Measurements from ENCODE around the gene SLC4A1.

Gene SLC4A1

GRCh38 chr17:44268709-44269534, 987 bp upstream of the SLC4A1 start:
- no peak for TF ChIP-seq CTCF (IDR thresholded peaks at IDR 0.05; ENCODE audit: low read depth, low read length, missing control alignments)
- no peak for DNase-seq (ENCODE audit: low read depth)
- no peak overlapping the region for H3K4me3 ChIP-seq (ENCODE audit: low read depth, low read length)

GRCh38 chr17:44267165-44267455, 825 bp downstream of the SLC4A1 start:
- H3K4me3 ChIP-seq (ENCODE audit: low read depth, low read length) = no peak overlapping the region
- no peak for TF ChIP-seq CTCF (IDR thresholded peaks at IDR 0.05; ENCODE audit: low read depth, low read length, missing control alignments)
- no peak for DNase-seq (ENCODE audit: low read depth)

GRCh38 chr17:44266402-44267164, 1.4 kb downstream of the SLC4A1 start:
- H3K4me3 ChIP-seq (ENCODE audit: low read depth, low read length) = no peak overlapping the region
- no peak for TF ChIP-seq CTCF (IDR thresholded peaks at IDR 0.05; ENCODE audit: low read depth, low read length, missing control alignments)
- DNase-seq (ENCODE audit: low read depth) = no peak

- no peak for TF ChIP-seq CTCF (IDR thresholded peaks at IDR 0.05; ENCODE audit: low read depth, low read length, missing control alignments)
- no peak for DNase-seq (ENCODE audit: low read depth)
- no peak overlapping the region for H3K4me3 ChIP-seq (ENCODE audit: low read depth, low read length)
These were observed 4.5 kb downstream of the SLC4A1 start for GRCh38 chr17:44263345-44263902.

- no peak for DNase-seq (ENCODE audit: low read depth)
- no peak overlapping the region for H3K4me3 ChIP-seq (ENCODE audit: low read depth, low read length)
- no peak for TF ChIP-seq CTCF (IDR thresholded peaks at IDR 0.05; ENCODE audit: low read depth, low read length, missing control alignments)
These were observed 5.2 kb downstream of the SLC4A1 start for GRCh38 chr17:44262654-44263225.

GRCh38 chr17:44260296-44260695, 7.6 kb downstream of the SLC4A1 start:
- TF ChIP-seq CTCF (IDR thresholded peaks at IDR 0.05; ENCODE audit: low read depth, low read length, missing control alignments) = no peak
- DNase-seq (ENCODE audit: low read depth) = no peak
- no peak overlapping the region for H3K4me3 ChIP-seq (ENCODE audit: low read depth, low read length)

All from GM12864 (cell line).